Activated CD8-positive, alpha-beta memory T cell treated with anti-CD3 and anti-CD28 coated beads, Interleukin-2, amount 50 U/mL, for 4 hours (primary cell): Measurements from ENCODE around the gene SCARB2.

Experiments
- DNase-seq: peaks from one replicate; pipeline ENCODE4 v3.0.0-alpha.2; 2020

SCARB2 gene

GRCh38 chr4:76224171-76224570 lies 10.5 kb upstream of the SCARB2 start:
- DNase-seq = no peak

GRCh38 chr4:76219299-76220055 lies 5.9 kb upstream of the SCARB2 start:
- DNase-seq = no peak

DNA sequence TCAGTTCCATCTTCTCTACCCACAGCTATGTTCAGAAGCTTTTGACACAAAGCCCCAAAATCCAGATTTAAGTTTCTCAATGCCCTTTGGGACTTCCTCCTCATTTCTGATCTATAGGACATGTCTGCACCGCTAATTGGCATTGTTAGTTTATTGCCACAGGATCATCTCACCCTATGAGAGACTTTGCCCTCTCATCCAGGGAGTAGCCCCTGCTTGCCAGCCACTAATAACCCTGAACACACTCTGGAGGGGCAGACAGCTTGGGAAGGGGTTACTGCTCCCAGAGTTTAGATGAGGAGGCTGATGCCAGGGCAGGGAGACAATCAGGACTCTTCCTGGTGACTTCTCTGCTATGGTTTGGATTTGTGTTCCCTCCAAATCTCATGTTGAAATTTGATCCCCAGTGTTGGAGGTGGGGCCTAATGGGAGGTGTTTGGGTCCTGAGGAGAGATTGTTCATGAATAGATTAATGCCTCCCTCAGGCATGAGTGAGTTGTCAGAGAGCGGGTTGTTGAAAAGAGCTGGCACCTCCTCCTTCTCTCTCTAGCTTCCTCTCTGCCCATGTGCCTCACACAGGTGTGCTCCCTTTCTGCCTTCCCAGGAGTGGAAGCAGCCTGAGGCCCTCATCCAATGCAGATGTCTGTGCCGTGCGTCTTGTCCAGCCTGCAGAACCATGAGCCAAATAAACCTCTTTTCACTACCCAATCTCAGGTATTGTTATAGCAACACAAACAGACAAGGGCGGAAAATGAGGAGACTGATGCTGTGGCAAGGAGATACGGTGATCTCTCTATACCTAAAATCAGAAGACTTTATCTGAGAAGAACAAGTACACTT lies 3.6 kb upstream of the SCARB2 start:
- no peak for DNase-seq

- no peak for DNase-seq
Observed at GRCh38 chr4:76216524-76216923, 2.9 kb upstream of the SCARB2 start.

- no peak for DNase-seq
Observed at GRCh38 chr4:76215077-76215476, 1.5 kb upstream of the SCARB2 start.

- no peak for DNase-seq
Observed at GRCh38 chr4:76214177-76214675, 602 bp upstream of the SCARB2 start.

GRCh38 chr4:76212851-76213414 lies 691 bp downstream of the SCARB2 start:
- peak; percentile 25 for DNase-seq

- no peak for DNase-seq
Observed at GRCh38 chr4:76211769-76212708, 1.6 kb downstream of the SCARB2 start.

DNA sequence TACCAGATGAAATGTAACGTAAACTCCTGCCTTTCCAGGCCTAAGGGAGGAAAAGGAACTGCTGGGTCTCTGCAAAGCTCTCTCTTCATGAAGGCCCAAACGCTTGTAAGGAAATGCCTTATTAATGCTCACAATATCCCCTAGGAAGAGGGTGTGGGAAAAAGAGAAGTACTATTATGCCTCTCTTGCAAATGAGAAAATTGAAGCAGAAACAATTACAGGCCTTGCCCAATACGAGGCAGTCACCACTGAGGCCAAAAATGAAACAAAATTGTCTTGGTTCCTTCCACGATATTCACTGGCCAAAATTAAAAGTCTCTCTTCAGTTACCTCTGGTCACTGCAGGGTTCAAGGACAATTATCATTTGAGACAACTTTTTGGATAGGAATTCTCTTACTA lies 3.2 kb downstream of the SCARB2 start:
- DNase-seq = no peak

DNA sequence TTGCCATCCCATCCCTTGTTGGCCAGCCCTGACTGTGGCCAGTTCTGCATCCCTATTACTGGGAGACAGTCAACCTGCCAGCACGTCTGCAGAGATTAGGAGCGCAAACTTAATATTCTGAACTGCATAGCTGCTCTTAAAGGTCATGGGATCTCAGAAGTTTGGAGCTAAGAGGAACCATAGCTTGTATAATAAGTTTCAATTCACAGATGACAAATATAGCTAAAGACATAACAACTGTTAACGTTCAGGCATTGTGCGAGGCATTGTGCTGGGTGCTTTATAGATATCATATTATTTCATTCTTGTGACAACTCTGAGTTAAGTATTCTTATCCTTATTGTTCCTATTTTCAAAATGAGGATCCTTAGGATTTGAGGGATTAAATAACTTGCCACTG lies 3.7 kb downstream of the SCARB2 start:
- no peak for DNase-seq

- DNase-seq = no peak
Observed at GRCh38 chr4:76208005-76208765, 5.4 kb downstream of the SCARB2 start.

GRCh38 chr4:76207549-76207948 lies 6.1 kb downstream of the SCARB2 start:
- DNase-seq = no peak

GRCh38 chr4:76206222-76206942 lies 7.2 kb downstream of the SCARB2 start:
- DNase-seq = no peak

DNA sequence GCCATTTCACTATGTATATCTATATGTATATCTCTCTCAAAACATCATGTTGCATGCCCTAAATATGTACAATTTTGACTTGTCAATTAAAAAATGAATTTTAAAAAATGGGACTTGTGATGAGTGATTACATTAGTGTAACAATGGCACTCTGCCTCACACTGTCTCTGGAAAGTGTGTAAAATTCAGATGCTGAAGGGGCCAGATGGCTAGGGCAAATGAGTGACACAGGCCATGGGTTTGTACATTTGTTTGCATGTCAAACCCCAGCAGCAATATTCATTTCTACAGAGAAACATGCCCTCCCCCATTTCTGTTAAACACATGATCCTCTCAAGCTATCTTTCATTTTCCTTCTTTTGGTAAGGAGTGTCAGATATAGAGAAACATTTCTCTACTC lies 8.1 kb downstream of the SCARB2 start:
- DNase-seq = no peak

- DNase-seq = no peak
Observed at GRCh38 chr4:76204936-76205335, 8.7 kb downstream of the SCARB2 start.

GRCh38 chr4:76203541-76203940 lies 10.1 kb downstream of the SCARB2 start:
- no peak for DNase-seq

DNA sequence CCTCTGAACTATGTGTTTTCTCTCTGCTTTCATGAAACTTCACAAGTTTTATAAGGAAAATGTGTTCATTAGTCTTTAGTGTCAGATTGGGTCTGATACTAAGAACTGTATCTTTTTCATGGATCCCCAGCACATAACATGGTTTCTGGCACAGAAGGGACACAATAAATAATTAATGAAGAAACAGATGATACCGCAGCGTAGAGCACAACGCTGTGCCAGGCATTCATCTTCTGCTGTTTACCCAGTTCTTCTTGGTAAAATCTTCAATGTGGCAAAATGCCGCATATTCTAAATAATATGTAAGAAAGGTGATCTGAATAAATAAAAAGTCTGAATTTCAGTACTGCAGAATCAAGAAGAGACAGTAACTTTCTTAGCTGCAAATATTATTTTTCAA lies 12.3 kb downstream of the SCARB2 start:
- no peak for DNase-seq

DNA sequence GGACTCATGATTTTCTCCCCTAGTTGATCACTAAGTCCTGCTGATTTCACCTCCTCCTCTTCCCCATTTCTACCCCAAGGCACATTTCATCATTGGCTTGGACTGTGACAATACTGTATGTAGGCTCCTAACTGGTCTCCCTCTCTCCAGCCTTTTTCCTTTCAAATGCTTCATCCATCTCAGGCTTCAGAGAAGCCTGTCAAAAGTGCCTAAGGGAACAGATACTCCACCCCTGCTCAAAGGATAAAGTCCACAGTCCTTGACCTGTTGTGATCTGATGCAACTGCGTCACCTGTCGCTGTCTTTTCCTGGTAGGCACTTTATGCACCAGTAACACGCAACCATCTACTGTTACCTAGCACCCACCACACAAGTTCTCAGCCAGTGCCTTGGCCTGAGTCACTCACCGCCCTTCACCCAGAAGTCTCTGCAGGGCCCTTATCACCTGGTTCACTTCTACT lies 12.8 kb downstream of the SCARB2 start:
- no peak for DNase-seq

DNA sequence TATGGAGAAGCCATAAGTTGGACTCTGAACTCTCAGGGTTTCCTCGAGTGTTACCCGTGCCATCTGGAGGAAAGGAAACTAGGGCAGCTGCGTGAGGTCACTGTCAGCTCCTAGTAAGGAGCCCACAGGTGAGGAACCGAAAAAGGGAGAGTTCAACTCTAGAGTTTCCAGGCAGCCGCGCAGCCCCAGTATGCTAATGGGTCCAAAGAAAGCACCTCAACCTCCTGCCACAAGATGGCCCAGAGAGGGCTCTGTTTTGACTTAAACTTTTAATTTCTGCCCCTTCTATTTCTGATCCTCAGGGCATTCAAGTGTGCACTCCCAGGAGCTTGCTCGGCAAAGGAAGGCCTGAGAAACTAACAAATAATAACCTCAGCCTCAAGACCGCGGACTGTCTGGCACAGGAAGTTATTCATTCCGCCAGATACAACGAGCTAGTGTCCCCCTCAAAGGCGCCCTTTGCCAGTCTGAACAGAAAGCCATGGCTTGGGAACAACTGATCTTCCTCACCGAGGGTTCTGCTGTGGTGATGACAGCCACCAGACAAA lies 13.9 kb downstream of the SCARB2 start:
- no peak for DNase-seq

- DNase-seq = peak; percentile 19
Observed at GRCh38 chr4:76198411-76199237, 15.0 kb downstream of the SCARB2 start.
